Endothelial cell of umbilical vein (primary cell): ENCODE results near the gene ZNF813.
"Not testable (repeated sequence)": the region's sequence is repeated elsewhere in the genome, so short reads cannot be mapped to it uniquely, and the experiment has no call there.

ENCODE experiments used
- MYC ChIP-seq: IDR thresholded peaks from one replicate; pipeline ENCODE4 v1.6.1; 2011; ENCODE audit warnings: mild to moderate bottlenecking, low read depth, low read length
- POLR2AphosphoS5 ChIP-seq: IDR thresholded peaks from 2 replicates; pipeline ENCODE4 v1.6.1; 2012; ENCODE audit warnings: low read depth, mild to moderate bottlenecking, control low read depth, low read length, moderate library complexity; ENCODE audit not compliant: insufficient read depth

- TF ChIP-seq POLR2AphosphoS5, MYC: not testable (repeated sequence)
These were observed 46.8 kb upstream of the ZNF813 start for GRCh38 chr19:53420520-53421315.
